ENCODE measurements around the gene CDKL5. TPM values are rescaled to one million over a fixed set of nuclear protein-coding genes. Genes with fewer than 3 reads are reported as not detected.
A peak's percentile ranks its signal among the peaks of the same experiment; 100 is the strongest.

Gene CDKL5
- total RNA-seq, 6 donors from 2014 or later, result 17.8 to 47.1 (median 23.4) TPM

DNA sequence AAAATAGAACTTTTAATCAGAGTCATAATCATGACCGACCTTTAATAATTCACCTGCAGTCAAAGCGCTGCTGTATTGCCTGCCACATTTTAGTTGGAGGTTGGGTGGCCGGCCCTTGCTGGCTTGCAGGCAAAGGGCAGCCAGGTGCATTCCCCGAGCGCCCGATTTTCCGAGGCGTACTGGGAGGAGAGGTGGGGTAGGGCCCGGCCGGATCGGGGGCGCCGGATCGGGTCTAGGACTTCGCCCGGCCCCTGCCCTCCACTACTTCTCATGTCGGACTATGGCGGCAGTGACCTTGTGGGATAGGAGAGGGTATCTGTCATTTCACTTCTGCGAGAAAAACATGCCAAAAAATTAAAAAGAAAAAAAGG, 249.0 kb downstream of the CDKL5 start:
- Histone ChIP-seq H3K9me3 (no peaks in the 10 kb centered on the region), H3K27me3 (no peaks in the 10 kb centered on the region), H3K36me3 (no peaks in the 10 kb centered on the region), H3K4me1 (peaks cover 0 to 4% (median 1%) of the 10 kb centered on the region in 4 donors), H3K27ac (peak overlapping the region; percentile 83 to 97 (median 92)), H3K4me3 (peak overlapping the region; percentile 22 to 62 (median 60))
- TF ChIP-seq EP300 (IDR thresholded peaks at IDR 0.05) (no peak), POLR2A (IDR thresholded peaks at IDR 0.05) (no peak), POLR2AphosphoS5 (IDR thresholded peaks at IDR 0.05) (no peak)
- TF ChIP-seq, protein P1, sequence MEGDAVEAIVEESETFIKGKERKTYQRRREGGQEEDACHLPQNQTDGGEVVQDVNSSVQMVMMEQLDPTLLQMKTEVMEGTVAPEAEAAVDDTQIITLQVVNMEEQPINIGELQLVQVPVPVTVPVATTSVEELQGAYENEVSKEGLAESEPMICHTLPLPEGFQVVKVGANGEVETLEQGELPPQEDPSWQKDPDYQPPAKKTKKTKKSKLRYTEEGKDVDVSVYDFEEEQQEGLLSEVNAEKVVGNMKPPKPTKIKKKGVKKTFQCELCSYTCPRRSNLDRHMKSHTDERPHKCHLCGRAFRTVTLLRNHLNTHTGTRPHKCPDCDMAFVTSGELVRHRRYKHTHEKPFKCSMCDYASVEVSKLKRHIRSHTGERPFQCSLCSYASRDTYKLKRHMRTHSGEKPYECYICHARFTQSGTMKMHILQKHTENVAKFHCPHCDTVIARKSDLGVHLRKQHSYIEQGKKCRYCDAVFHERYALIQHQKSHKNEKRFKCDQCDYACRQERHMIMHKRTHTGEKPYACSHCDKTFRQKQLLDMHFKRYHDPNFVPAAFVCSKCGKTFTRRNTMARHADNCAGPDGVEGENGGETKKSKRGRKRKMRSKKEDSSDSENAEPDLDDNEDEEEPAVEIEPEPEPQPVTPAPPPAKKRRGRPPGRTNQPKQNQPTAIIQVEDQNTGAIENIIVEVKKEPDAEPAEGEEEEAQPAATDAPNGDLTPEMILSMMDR (IDR thresholded peaks at IDR 0.05), result no peak
- peak; percentile 61 to 68 for ATAC-seq (ENCODE audit: low FRiP score in 2 of 2)
- 1 to 31% methylated on average over 10 to 19 of the region's 19 CpGs for WGBS, 2 donors
- DNase-seq, result peak in 1 of 2 donors; percentile 69

DNA sequence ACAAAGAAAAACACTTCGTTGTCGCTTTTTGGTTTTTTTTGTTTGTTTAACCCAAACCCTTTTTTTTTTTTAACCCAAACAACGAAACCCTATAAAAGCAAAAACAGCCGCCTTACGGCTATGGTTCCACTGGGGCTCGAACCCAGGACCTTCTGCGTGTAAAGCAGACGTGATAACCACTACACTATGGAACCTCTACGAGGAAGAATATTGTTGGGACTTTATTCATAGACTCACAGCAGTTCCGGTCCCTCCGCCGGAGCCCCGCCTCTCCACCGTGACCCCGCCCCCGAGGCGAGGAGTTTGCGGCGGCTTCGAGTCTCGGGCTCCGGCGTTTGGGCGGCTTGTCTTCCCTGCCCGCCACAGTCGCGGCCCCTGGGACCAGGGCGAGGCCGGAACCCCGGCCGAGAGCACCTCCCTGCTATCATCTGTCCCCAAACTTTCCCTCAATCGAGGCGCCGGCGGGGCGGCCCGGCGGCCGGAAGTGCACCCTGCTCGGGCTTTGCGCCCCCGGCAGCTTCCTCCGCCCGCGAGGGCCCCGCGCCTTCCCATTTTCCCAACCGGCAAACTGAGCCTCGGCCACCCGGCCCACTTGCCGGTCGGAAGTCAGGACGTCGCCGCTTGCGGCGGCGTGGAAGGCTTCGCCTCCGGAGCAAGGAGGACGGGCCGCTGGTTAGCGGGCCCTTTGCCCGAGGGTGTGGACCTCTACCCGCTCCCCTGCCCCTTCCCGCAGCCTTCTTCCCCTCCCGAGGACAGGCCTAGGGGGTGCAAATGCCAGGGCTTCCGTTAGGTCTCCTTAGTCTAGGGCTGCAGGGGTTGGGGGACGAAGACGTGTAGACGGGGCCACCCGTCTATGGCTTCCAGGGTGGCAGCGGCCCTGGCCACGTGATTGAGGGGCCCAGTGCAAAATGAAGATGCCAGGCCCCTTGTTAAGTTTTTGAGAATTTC, 249.7 kb downstream of the CDKL5 start:
- peak overlapping the region; percentile 38 to 62 (median 60) for H3K4me3 ChIP-seq
- H3K4me1 ChIP-seq, result peaks cover 0 to 4% (median 1%) of the 10 kb centered on the region in 4 donors
- no peaks in the 10 kb centered on the region for H3K9me3 ChIP-seq
- H3K27ac ChIP-seq, result peak overlapping the region; percentile 89 to 97 (median 92)
- DNase-seq (peak; percentile 65 to 95), ATAC-seq (ENCODE audit: low FRiP score in 2 of 2) (peak; percentile 93 to 96)
- TF ChIP-seq POLR2A (IDR thresholded peaks at IDR 0.05) (peak in 1 of 4 donors; percentile 71), POLR2AphosphoS5 (IDR thresholded peaks at IDR 0.05) (peak; percentile 24 to 31)
- TF ChIP-seq, protein P1 (IDR thresholded peaks at IDR 0.05), result no peak
- no peaks in the 10 kb centered on the region for H3K27me3 ChIP-seq
- no peaks in the 10 kb centered on the region for H3K36me3 ChIP-seq
- 0 to 24% methylated on average over 9 to 72 of the region's 74 CpGs for WGBS, 2 donors

DNA sequence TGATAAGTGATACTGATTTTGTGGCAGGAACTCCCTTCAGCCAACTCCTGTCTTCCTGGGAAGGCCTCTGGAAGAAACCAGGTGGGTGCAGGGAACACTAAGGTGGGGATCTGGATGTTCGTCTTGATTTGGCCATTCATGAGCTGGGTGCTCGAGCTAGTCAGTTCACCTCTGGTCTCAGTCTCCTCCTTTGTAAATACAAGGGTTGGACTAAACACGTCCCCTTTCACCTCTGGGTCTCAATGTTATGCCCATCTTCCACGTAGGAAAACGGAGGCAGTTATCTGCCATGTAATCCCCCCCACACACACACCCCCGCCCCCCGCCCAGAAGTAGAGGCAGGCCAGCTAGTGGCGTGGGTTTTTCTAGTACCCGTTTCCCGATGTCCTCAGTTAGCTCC, 250.6 kb downstream of the CDKL5 start:
- Histone ChIP-seq H3K27ac (no peak overlapping the region), H3K4me1 (peaks cover 0 to 4% (median 1%) of the 10 kb centered on the region in 4 donors), H3K9me3 (no peaks in the 10 kb centered on the region), H3K36me3 (no peaks in the 10 kb centered on the region), H3K27me3 (no peaks in the 10 kb centered on the region), H3K4me3 (no peak overlapping the region)
- DNase-seq, result no peak
- TF ChIP-seq, protein P1 (IDR thresholded peaks at IDR 0.05), result no peak
- TF ChIP-seq EP300 (IDR thresholded peaks at IDR 0.05), result no peak
- TF ChIP-seq POLR2A (IDR thresholded peaks at IDR 0.05), result no peak
- TF ChIP-seq POLR2AphosphoS5 (IDR thresholded peaks at IDR 0.05), result no peak
- WGBS, 2 donors, result 81 to 92% methylated on average over 5 to 10 of the region's 10 CpGs
- no peak for ATAC-seq (ENCODE audit: low FRiP score in 2 of 2)

DNA sequence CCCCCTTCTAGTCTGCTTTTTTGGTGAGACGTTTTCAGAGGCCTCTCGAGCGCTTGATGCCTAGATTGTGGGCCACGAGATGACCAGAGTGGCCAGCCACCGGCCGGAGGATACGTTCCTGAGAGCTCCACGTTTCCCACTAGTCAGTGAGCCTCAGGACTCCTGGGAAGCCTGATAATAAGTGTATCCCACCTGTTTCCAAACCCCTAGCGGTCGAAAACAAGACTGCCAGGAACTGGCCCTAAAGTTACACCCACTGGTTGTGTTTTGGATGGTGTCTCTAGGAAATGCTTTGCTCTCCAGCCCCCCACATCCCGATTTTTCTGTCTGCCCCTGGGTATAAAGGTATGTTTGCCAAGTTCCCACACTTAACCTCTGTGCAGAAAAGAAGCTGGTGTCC, 251.1 kb downstream of the CDKL5 start:
- TF ChIP-seq POLR2AphosphoS5 (IDR thresholded peaks at IDR 0.05) (no peak), EP300 (IDR thresholded peaks at IDR 0.05) (no peak), POLR2A (IDR thresholded peaks at IDR 0.05) (no peak)
- TF ChIP-seq, protein P1 (IDR thresholded peaks at IDR 0.05), result no peak
- Histone ChIP-seq H3K27me3 (no peaks in the 10 kb centered on the region), H3K4me1 (peaks cover 0 to 4% (median 1%) of the 10 kb centered on the region in 4 donors), H3K27ac (no peak overlapping the region), H3K9me3 (no peaks in the 10 kb centered on the region), H3K4me3 (no peak overlapping the region), H3K36me3 (no peaks in the 10 kb centered on the region)
- WGBS, 2 donors, result 48 to 61% methylated on average over 3 to 9 of the region's 11 CpGs
- ATAC-seq (ENCODE audit: low FRiP score in 2 of 2) (no peak), DNase-seq (no peak)

All from upper lobe of left lung (tissue), 6 donors.